HCT116 (cell line): ENCODE measurements around the gene MUC4.

Source experiments
- POLR2A ChIP-seq: IDR thresholded peaks from 2 replicates; pipeline ENCODE4 v1.7.0; 2011; ENCODE audit warnings: borderline replicate concordance; ENCODE audit not compliant: insufficient read depth, insufficient read length; ENCODE audit errors: extremely low read depth
- RAD21 ChIP-seq: IDR thresholded peaks from 2 replicates; pipeline ENCODE4 v1.6.1; 2012; ENCODE audit warnings: low read depth, mild to moderate bottlenecking
- YY1 ChIP-seq: IDR thresholded peaks from 2 replicates; pipeline ENCODE4 v1.6.1; 2011; ENCODE audit warnings: low read length, low read depth, moderate library complexity, mild to moderate bottlenecking; ENCODE audit not compliant: insufficient replicate concordance; ENCODE audit errors: extremely low read depth
- TF ChIP-seq, protein P1 (sequence below), 3 experiments: fragments of 200-600 bp in 1 of 3; sonication (generic) in 1 of 3; IDR thresholded peaks in 2 of 3; conservative IDR thresholded peaks in 1 of 3; 2 replicates each; pipeline ENCODE4 v1.5.1; 2012 to 2017; ENCODE audit warnings: low read depth in 2 of 3, low read length in 2 of 3, antibody characterized with exemption in 1 of 3, borderline replicate concordance in 1 of 3, control low read depth in 1 of 3, mild to moderate bottlenecking in 1 of 3, mixed read lengths in 1 of 3, mixed run types in 1 of 3, moderate library complexity in 1 of 3; ENCODE audit not compliant: insufficient read depth in 1 of 3
- TF ChIP-seq, protein P2 (sequence below): IDR thresholded peaks from 2 replicates; pipeline ENCODE4 v1.6.1; 2012

DNA sequence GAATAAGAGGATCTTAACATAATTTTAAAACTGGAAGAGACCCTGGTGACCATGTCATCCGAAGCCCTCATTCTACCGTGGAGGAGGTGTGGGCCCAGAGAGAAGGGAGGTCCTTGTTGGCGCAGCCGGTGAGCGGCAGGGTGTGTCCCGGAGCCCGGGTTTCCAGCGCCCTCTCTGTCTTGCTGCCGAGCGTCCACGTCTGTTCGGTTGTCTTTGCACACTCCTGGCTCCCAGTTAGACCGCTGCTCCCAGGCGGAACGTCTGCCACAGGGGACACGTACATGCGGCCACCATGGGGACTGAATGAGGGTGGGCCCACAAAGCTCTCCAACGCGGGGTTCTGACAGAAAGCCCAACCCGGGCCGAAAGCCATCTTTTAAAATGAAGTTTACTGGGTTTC, 6.6 kb upstream of the MUC4 start:
- TF ChIP-seq, protein P1, sequence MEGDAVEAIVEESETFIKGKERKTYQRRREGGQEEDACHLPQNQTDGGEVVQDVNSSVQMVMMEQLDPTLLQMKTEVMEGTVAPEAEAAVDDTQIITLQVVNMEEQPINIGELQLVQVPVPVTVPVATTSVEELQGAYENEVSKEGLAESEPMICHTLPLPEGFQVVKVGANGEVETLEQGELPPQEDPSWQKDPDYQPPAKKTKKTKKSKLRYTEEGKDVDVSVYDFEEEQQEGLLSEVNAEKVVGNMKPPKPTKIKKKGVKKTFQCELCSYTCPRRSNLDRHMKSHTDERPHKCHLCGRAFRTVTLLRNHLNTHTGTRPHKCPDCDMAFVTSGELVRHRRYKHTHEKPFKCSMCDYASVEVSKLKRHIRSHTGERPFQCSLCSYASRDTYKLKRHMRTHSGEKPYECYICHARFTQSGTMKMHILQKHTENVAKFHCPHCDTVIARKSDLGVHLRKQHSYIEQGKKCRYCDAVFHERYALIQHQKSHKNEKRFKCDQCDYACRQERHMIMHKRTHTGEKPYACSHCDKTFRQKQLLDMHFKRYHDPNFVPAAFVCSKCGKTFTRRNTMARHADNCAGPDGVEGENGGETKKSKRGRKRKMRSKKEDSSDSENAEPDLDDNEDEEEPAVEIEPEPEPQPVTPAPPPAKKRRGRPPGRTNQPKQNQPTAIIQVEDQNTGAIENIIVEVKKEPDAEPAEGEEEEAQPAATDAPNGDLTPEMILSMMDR (IDR thresholded peaks at IDR 0.05 in 2 of 3, conservative IDR thresholded peaks at IDR 0.05 in 1 of 3; ENCODE audit: borderline replicate concordance in 1 of 3, insufficient read depth in 1 of 3, low read depth in 2 of 3, low read length in 2 of 3), result no peak
- TF ChIP-seq YY1 (no peak), RAD21 (no peak), POLR2A (no peak)
- TF ChIP-seq, protein P2, sequence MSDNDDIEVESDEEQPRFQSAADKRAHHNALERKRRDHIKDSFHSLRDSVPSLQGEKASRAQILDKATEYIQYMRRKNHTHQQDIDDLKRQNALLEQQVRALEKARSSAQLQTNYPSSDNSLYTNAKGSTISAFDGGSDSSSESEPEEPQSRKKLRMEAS, result no peak
